Activated B cell treated with CpG ODN at 0.5 μM for 24 hours (primary cell): ENCODE results near the gene BSG. TPM values are rescaled to one million over a fixed set of nuclear protein-coding genes. Genes with fewer than 3 reads are reported as not detected.

Experiments
- ATAC-seq: fragments of 200-7000 bp; cut with Tn5 transposase; one replicate; pipeline ENCODE4 v1.10.0; 2021; ENCODE audit warnings: low read depth, mild to moderate bottlenecking, moderate library complexity
- CTCF ChIA-PET: fragments of 350-600 bp; sonication (Branson Sonifier 250); formaldehyde crosslinking; loops from one replicate; lab custom pipeline; 2021; ENCODE audit warnings: antibody characterized with exemption; lab: Charles Lee
- POLR2A ChIA-PET: fragments of 350-600 bp; sonication (Branson Sonifier 250); formaldehyde crosslinking; loops from one replicate; lab custom pipeline; 2021; ENCODE audit warnings: antibody characterized with exemption; lab: Charles Lee
- DNase-seq: peaks from one replicate; pipeline ENCODE4 v3.0.0; 2022
- H3K27ac Mint-ChIP-seq: one replicate; pipeline ENCODE4 v1.8.0; 2020; ENCODE audit warnings: mixed read lengths
- H3K27me3 Mint-ChIP-seq: one replicate; pipeline ENCODE4 v1.8.0; 2021; ENCODE audit warnings: mixed read lengths
- H3K36me3 Mint-ChIP-seq: one replicate; pipeline ENCODE4 v1.8.0; 2021; ENCODE audit warnings: low read depth, mixed read lengths
- H3K4me1 Mint-ChIP-seq: one replicate; pipeline ENCODE4 v1.8.0; 2021; ENCODE audit warnings: mixed read lengths
- H3K4me3 Mint-ChIP-seq: one replicate; pipeline ENCODE4 v1.8.0; 2020; ENCODE audit warnings: mild to moderate bottlenecking, mixed read lengths
- H3K9me3 Mint-ChIP-seq: one replicate; pipeline ENCODE4 v1.8.0; 2020; ENCODE audit warnings: mixed read lengths
- CTCF ChIP-seq: fragments of 200-600 bp; IDR thresholded peaks from one replicate; pipeline ENCODE4 v1.8.0; 2022; ENCODE audit warnings: antibody characterized with exemption, mild to moderate bottlenecking
- intact Hi-C: fragments of 100-400 bp; cut with micrococcal nuclease; formaldehyde crosslinking; loops from one replicate; pipeline ENCODE4 v1.15.1; 2024
- total RNA-seq: library from RNA; stranded (reverse); gene quantifications from 2 replicates; pipeline ENCODE4 v1.2.3, GENCODE V29; 2022

BSG gene
- total RNA-seq, 1 donor from 2014 or later = 150 TPM

DNA sequence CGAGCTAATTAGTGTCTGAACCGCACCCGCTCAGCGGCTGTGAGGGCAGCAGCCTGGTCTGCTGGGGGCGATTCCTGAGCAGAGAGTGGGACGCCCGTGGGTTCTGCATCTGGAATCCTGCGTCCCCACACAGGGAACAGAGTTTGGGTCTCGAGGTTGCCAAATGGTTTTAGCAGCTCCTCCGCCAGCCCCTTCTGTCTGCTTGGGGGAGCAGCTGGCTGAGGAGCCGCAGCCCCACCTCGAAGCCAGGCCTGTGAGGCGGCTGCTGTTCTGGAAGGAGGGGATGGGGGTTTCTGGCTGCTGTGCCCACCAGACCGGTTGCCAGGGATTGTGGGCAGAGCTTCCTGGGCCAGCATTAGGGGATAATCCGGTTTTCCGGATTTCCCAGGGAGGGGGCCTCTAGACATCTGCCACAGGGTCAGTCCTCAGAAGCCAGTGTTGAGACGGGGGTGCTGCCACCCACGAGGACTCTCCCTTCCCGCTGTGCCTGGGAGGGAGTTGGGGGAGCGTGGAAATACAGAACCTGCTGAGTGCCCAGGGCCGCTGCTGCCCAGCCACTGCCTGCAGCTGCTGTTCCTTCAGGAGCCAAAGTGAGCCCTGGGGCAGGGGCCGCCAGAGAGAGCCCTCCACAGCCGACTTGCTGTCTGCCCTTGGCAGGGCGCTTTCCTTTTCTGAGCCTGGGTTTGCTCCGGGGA is 38.9 kb upstream of the BSG start:
- no peak overlapping the region for H3K27ac Mint-ChIP-seq

GRCh38 chr19:534088-534487 is 38.3 kb upstream of the BSG start:
- TF ChIP-seq CTCF = no peak
- H3K27ac Mint-ChIP-seq = no peak overlapping the region
- DNase-seq (no peak), ATAC-seq (no peak)
- ChIA-PET POLR2A (no interaction called here), CTCF (no interaction called here)
- no peaks in the 10 kb centered on the region for H3K27me3 Mint-ChIP-seq
- no peak overlapping the region for H3K4me3 Mint-ChIP-seq
- intact Hi-C loops = no loop called here
- no peaks in the 10 kb centered on the region for H3K9me3 Mint-ChIP-seq
- H3K4me1 Mint-ChIP-seq = peaks cover 18% of the 10 kb centered on the region
- H3K36me3 Mint-ChIP-seq = peaks cover 23% of the 10 kb centered on the region

More for the DNA sequence above, 38.9 kb upstream of the BSG start:
- Mint-ChIP-seq H3K27me3 (no peaks in the 10 kb centered on the region), H3K36me3 (peaks cover 17% of the 10 kb centered on the region), H3K4me3 (peak overlapping the region; percentile 19), H3K9me3 (no peaks in the 10 kb centered on the region), H3K4me1 (peaks cover 18% of the 10 kb centered on the region)
- ChIA-PET POLR2A (interaction anchor here (1.7 kb wide), 1 partner anchor 23 kb away, joined by 14 read pairs; no protein-coding TSS in a partner anchor), CTCF (interaction anchor here (1.5 kb wide), 2 partner anchors 22 to 27 kb away, joined by 6 to 11 read pairs; no protein-coding TSS in a partner anchor)
- intact Hi-C loops = no loop called here
- ATAC-seq (no peak), DNase-seq (no peak)
- no peak for TF ChIP-seq CTCF

- peak overlapping the region; percentile 41 for H3K4me3 Mint-ChIP-seq
- H3K27me3 Mint-ChIP-seq = no peaks in the 10 kb centered on the region
- CTCF ChIA-PET = no interaction called here
- H3K36me3 Mint-ChIP-seq = peaks cover 25% of the 10 kb centered on the region
- no peak for TF ChIP-seq CTCF
- H3K4me1 Mint-ChIP-seq = peaks cover 18% of the 10 kb centered on the region
- ATAC-seq (no peak), DNase-seq (no peak)
- intact Hi-C loops = no loop called here
- no peak overlapping the region for H3K27ac Mint-ChIP-seq
- H3K9me3 Mint-ChIP-seq = no peaks in the 10 kb centered on the region
- POLR2A ChIA-PET = no interaction called here
These were observed 37.2 kb upstream of the BSG start for GRCh38 chr19:535017-535835.

- Mint-ChIP-seq H3K27ac (no peak overlapping the region), H3K4me1 (peaks cover 16% of the 10 kb centered on the region), H3K27me3 (no peaks in the 10 kb centered on the region), H3K4me3 (no peak overlapping the region), H3K36me3 (peaks cover 25% of the 10 kb centered on the region), H3K9me3 (no peaks in the 10 kb centered on the region)
- ATAC-seq = no peak
- ChIA-PET POLR2A (no interaction called here), CTCF (no interaction called here)
- TF ChIP-seq CTCF = no peak
- intact Hi-C loops = no loop called here
- DNase-seq = no peak
These were observed 36.1 kb upstream of the BSG start for GRCh38 chr19:536031-536880.
